ENCODE measurements around the gene MBNL2.

- TF ChIP-seq CTCF (IDR thresholded peaks at IDR 0.05), result no peak
- no peak for TF ChIP-seq POLR2AphosphoS5 (IDR thresholded peaks at IDR 0.05)
Observed at GRCh38 chr13:97329331-97329730, 107.2 kb downstream of the MBNL2 start.

All from breast epithelium (tissue), 3 donors.